ENCODE data around the gene MED25.

Gene MED25

GRCh38 chr19:49817964-49818648, at the start of gene MED25:
Gene MED25, plus strand, starts transcription at chr19:49818289. Its CDS starts 53 bp downstream, at chr19:49818342.
- no peak for DNase-seq (ENCODE audit: low read depth)

- DNase-seq (ENCODE audit: low read depth): no peak
These were observed 47.6 kb upstream of the MED25 start for GRCh38 chr19:49770529-49770928.

- DNase-seq (ENCODE audit: low read depth): no peak
These were observed 46.4 kb upstream of the MED25 start for GRCh38 chr19:49771674-49772139.

- DNase-seq (ENCODE audit: low read depth): no peak
These were observed 45.1 kb upstream of the MED25 start for GRCh38 chr19:49772850-49773432.

GRCh38 chr19:49773663-49774350, 44.3 kb upstream of the MED25 start:
- no peak for DNase-seq (ENCODE audit: low read depth)

GRCh38 chr19:49774969-49775368, 43.1 kb upstream of the MED25 start:
- no peak for DNase-seq (ENCODE audit: low read depth)

GRCh38 chr19:49775742-49776370, 42.2 kb upstream of the MED25 start:
- DNase-seq (ENCODE audit: low read depth): no peak

GRCh38 chr19:49776371-49776764, 41.7 kb upstream of the MED25 start:
- no peak for DNase-seq (ENCODE audit: low read depth)

- DNase-seq (ENCODE audit: low read depth): no peak
These were observed 38.1 kb upstream of the MED25 start for GRCh38 chr19:49779731-49780555.

GRCh38 chr19:49780861-49781260, 37.2 kb upstream of the MED25 start:
- DNase-seq (ENCODE audit: low read depth): no peak

- no peak for DNase-seq (ENCODE audit: low read depth)
These were observed 36.7 kb upstream of the MED25 start for GRCh38 chr19:49781394-49781793.

GRCh38 chr19:49782515-49782914, 35.6 kb upstream of the MED25 start:
- no peak for DNase-seq (ENCODE audit: low read depth)

- no peak for DNase-seq (ENCODE audit: low read depth)
These were observed 31.7 kb upstream of the MED25 start for GRCh38 chr19:49786376-49786820.

GRCh38 chr19:49787746-49788145, 30.3 kb upstream of the MED25 start:
- DNase-seq (ENCODE audit: low read depth): no peak

GRCh38 chr19:49788857-49789256, 29.2 kb upstream of the MED25 start:
- no peak for DNase-seq (ENCODE audit: low read depth)

GRCh38 chr19:49790866-49791265, 27.2 kb upstream of the MED25 start:
- no peak for DNase-seq (ENCODE audit: low read depth)

GRCh38 chr19:49791776-49792445, 26.2 kb upstream of the MED25 start:
- no peak for DNase-seq (ENCODE audit: low read depth)

GRCh38 chr19:49792829-49793560, 25.1 kb upstream of the MED25 start:
- DNase-seq (ENCODE audit: low read depth): no peak

- DNase-seq (ENCODE audit: low read depth): no peak
These were observed 24.6 kb upstream of the MED25 start for GRCh38 chr19:49793561-49793840.

GRCh38 chr19:49795615-49796014, 22.5 kb upstream of the MED25 start:
- DNase-seq (ENCODE audit: low read depth): no peak

GRCh38 chr19:49798574-49798973, 19.5 kb upstream of the MED25 start:
- no peak for DNase-seq (ENCODE audit: low read depth)

Data from non-pigmented ciliary epithelial cell (primary cell).